K562 (cell line): ENCODE measurements around the gene EIPR1.
A peak's percentile ranks its signal among the peaks of the same experiment; 100 is the strongest.

Experiments used
- ATF2 ChIP-seq: sonication (generic); formaldehyde crosslinking; IDR thresholded peaks from 2 replicates; pipeline ENCODE4 v1.8.1; 2022; ENCODE audit warnings: missing genetic modification reagents
- E2F4 ChIP-seq: sonication (generic); formaldehyde crosslinking; IDR thresholded peaks from 2 replicates; pipeline ENCODE4 v1.8.0; 2022; ENCODE audit warnings: mild to moderate bottlenecking, low read depth, missing genetic modification reagents
- EGR1 ChIP-seq: fragments of 450-650 bp; conservative IDR thresholded peaks from 2 replicates; pipeline ENCODE4 v1.6.1; 2017; ENCODE audit warnings: mild to moderate bottlenecking
- EP300 ChIP-seq: IDR thresholded peaks from 2 replicates; pipeline ENCODE4 v1.6.1; 2012; ENCODE audit warnings: low read length, improper control_type of control experiment
- KAT2B ChIP-seq: IDR thresholded peaks from one replicate; pipeline ENCODE4 v1.6.1; 2012; ENCODE audit warnings: low read depth, mild to moderate bottlenecking, control low read depth, inconsistent platforms, low read length, moderate library complexity
- KAT8 ChIP-seq: fragments of 450-650 bp; IDR thresholded peaks from 2 replicates; pipeline ENCODE4 v1.6.1; 2016; ENCODE audit warnings: low read depth, mild to moderate bottlenecking
- POLR2A ChIP-seq: fragments of 450-650 bp; conservative IDR thresholded peaks from 2 replicates; pipeline ENCODE4 v1.6.1; 2016
- THAP12 ChIP-seq: fragments of 250-450 bp; sonication (Bioruptor Pico); IDR thresholded peaks from 2 replicates; pipeline ENCODE4 v1.9.0; 2021; ENCODE audit warnings: mild to moderate bottlenecking, inconsistent platforms
- ZBTB40 ChIP-seq, 2 experiments: fragments of 450-650 bp in 1 of 2; sonication (generic) in 1 of 2; formaldehyde crosslinking in 1 of 2; IDR thresholded peaks; 2 replicates each; pipeline versions ENCODE4 v1.7.1 to v1.9.0; 2016 to 2022; ENCODE audit warnings: inconsistent platforms in 1 of 2, mild to moderate bottlenecking in 1 of 2, missing genetic modification reagents in 1 of 2
- ZNF212 ChIP-seq: fragments of 450-650 bp; formaldehyde crosslinking; IDR thresholded peaks from 2 replicates; pipeline ENCODE4 v1.4.0; 2020; ENCODE audit warnings: mild to moderate bottlenecking

GRCh38 chr2:3379647-3380534 lies 2.3 kb upstream of the EIPR1 start, which contains the start of gene TRAPPC12:
- TF ChIP-seq E2F4 (CRISPR knock-in tag) (no peak), KAT2B (no peak), ZNF212 (CRISPR knock-in tag) (no peak), ATF2 (no peak), KAT8 (no peak), POLR2A (peak; percentile 98), EGR1 (peak; percentile 46), THAP12 (CRISPR knock-in tag) (no peak), ZBTB40 (IDR thresholded peaks at IDR 0.05) (peak; percentile 97), ZBTB40 (CRISPR knock-in tag; IDR thresholded peaks at IDR 0.05) (no peak), EP300 (no peak)
